BE2C (cell line): ENCODE results near the gene CDH13.

Experiments
- DNase-seq: peaks from one replicate; pipeline ENCODE4 v3.0.0-alpha.2; 2020
- H3K27me3 ChIP-seq: fragments of 250-450 bp; sonication (Bioruptor Pico); 2 replicates; pipeline ENCODE4 v1.5.1; 2020; ENCODE audit warnings: mild to moderate bottlenecking
- H3K36me3 ChIP-seq: fragments of 250-450 bp; sonication (Bioruptor Pico); 2 replicates; pipeline ENCODE4 v1.5.1; 2020; ENCODE audit warnings: mild to moderate bottlenecking
- H3K4me1 ChIP-seq: fragments of 250-450 bp; sonication (Bioruptor Pico); 2 replicates; pipeline ENCODE4 v1.5.1; 2020
- H3K4me3 ChIP-seq: 2 replicates; pipeline ENCODE4 v1.5.1; 2011; ENCODE audit warnings: low read depth, low read length
- H3K9me3 ChIP-seq: fragments of 250-450 bp; sonication (Bioruptor Pico); 2 replicates; pipeline ENCODE4 v1.5.1; 2020
- TF ChIP-seq, protein P1 (sequence below): IDR thresholded peaks from 2 replicates; pipeline ENCODE4 v1.5.1; 2012; ENCODE audit warnings: mild to moderate bottlenecking, low read depth, low read length

Gene CDH13

DNA sequence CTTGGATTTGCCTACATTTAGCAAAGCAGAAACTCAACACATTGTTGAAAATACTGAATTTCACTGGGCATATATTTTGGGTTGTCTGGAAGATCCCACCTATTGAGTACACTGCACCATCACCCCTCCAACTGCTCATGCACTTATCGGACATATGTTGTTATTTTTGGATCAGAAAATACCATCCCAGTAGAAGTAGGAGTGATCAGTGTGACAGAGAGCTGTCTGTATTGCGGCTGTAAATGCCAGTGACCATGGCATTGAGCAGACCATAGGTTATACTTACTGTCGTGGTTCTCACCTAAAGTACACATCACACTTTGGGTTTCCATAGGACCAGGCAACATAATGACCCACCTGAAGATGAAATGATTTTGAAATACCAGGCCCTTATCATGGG is 264.7 kb downstream of the CDH13 start:
- Histone ChIP-seq H3K9me3 (no peaks in the 10 kb centered on the region), H3K4me1 (no peaks in the 10 kb centered on the region), H3K36me3 (no peaks in the 10 kb centered on the region), H3K4me3 (no peak overlapping the region), H3K27me3 (no peaks in the 10 kb centered on the region)
- TF ChIP-seq, protein P1, sequence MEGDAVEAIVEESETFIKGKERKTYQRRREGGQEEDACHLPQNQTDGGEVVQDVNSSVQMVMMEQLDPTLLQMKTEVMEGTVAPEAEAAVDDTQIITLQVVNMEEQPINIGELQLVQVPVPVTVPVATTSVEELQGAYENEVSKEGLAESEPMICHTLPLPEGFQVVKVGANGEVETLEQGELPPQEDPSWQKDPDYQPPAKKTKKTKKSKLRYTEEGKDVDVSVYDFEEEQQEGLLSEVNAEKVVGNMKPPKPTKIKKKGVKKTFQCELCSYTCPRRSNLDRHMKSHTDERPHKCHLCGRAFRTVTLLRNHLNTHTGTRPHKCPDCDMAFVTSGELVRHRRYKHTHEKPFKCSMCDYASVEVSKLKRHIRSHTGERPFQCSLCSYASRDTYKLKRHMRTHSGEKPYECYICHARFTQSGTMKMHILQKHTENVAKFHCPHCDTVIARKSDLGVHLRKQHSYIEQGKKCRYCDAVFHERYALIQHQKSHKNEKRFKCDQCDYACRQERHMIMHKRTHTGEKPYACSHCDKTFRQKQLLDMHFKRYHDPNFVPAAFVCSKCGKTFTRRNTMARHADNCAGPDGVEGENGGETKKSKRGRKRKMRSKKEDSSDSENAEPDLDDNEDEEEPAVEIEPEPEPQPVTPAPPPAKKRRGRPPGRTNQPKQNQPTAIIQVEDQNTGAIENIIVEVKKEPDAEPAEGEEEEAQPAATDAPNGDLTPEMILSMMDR: no peak
- no peak for DNase-seq

DNA sequence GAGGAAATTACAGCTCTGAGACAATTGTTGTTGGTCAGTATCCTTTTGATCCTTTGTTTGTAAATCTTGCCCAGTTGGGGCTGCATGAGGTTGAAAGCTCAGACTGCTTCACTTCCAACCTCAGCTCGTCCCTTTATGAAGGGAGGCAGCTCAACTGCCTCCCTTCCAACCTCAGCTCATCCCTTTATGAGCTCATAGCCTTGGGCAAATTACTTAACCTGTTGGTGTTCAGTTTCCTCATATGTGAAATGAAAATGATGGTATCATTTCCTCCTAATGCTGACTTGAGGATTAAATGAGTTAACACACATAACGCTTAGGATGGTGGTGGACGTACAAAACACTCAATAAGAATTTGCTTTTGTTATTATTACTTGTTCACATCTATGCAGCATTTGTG is 265.1 kb downstream of the CDH13 start:
- H3K4me1 ChIP-seq: no peaks in the 10 kb centered on the region
- H3K4me3 ChIP-seq: no peak overlapping the region
- no peaks in the 10 kb centered on the region for H3K9me3 ChIP-seq
- TF ChIP-seq, protein P1: no peak
- no peaks in the 10 kb centered on the region for H3K27me3 ChIP-seq
- DNase-seq: no peak
- no peaks in the 10 kb centered on the region for H3K36me3 ChIP-seq

DNA sequence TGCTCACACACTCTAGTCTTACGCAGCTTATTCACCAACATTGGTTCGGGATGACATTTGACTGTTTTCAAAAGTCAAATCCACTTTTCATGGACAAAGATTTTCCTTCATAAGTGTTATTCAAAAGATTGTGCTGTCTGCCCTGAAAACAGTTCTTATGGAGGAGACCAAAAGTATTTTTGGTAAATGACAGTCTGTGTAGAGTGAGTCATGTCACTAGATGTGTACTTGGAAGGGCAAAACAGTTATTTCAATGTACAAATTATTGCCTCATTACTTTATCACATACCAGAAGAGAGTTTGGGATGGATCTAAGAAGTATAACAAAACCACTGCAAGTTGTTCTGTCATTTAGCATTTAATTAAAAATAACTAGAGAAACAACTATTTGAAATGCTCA is 265.6 kb downstream of the CDH13 start:
- Histone ChIP-seq H3K27me3 (no peaks in the 10 kb centered on the region), H3K9me3 (no peaks in the 10 kb centered on the region), H3K4me3 (no peak overlapping the region), H3K36me3 (no peaks in the 10 kb centered on the region), H3K4me1 (no peaks in the 10 kb centered on the region)
- TF ChIP-seq, protein P1: no peak
- no peak for DNase-seq

DNA sequence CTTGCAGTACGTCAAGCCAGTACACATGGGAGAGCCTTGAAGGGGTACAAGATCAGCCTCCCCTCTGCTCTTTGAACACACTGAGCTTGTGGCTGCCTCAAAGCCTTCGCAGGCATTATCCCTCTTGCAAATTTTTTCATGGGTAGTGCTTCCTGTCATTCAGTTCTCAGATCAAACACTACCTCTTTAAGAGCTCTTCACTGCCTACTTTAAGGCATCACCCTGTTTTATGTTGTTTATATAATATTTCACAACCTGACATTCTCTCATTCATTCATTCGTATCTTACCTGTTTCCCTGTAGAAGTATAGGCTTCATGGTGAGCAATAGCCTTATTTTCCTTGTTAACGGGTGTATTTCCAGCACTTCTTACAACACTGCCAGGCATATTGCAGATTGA is 269.1 kb downstream of the CDH13 start:
- no peaks in the 10 kb centered on the region for H3K9me3 ChIP-seq
- H3K4me1 ChIP-seq: no peaks in the 10 kb centered on the region
- DNase-seq: no peak
- no peaks in the 10 kb centered on the region for H3K27me3 ChIP-seq
- TF ChIP-seq, protein P1: no peak
- no peak overlapping the region for H3K4me3 ChIP-seq
- no peaks in the 10 kb centered on the region for H3K36me3 ChIP-seq

DNA sequence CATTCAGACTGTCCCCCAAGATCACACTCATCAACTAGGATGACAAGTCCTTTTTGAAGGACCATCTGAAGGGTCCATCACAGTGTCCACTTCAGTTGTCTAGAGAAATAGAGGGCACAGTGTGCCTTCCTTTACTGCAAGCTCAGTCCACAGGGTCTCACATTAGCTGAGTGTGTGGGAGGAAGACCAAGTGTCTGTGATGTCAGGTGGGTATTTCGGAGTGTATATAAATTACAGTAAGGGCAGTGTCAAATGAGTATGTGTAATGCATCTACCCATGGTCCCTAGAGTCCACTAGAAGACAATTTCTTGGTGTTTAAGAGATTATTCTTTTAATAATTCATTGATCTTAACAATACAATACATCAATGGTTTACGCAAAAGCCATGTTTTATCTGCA is 272.2 kb downstream of the CDH13 start:
- DNase-seq: no peak
- H3K4me1 ChIP-seq: no peaks in the 10 kb centered on the region

DNA sequence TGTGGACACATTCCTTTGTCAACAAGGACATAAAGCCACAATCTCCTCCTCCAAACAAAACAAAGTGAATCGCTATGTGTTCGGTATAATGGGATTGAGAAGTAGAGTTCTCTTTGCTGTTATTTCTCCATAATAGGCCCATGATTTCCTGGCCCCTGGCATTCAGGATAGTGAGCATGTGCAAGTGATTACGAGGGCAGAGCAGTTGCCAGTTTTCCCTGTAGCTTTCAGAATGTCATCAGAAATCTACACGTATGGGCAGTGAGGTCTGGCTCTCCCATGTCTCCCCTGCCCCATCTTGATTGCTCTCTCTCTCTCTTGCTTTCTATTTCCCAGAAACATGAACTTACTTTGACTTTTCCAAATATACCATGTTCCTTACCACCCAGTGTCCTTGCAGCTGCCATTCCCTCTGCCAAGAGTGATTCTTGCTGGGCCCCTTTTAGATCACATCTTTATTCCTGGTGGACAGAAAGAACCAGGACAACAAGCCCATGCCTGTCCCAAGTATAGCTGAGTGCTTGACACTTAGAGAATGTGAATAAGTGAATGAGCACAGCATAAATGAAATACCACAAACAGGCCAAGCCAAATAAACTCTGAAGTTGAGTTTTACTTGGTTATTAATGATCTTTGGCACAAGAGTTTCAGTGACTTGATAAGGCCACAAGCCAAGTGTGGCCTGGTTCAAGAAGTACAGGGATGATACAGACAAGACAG is 273.1 kb downstream of the CDH13 start:
- no peaks in the 10 kb centered on the region for H3K4me1 ChIP-seq
- H3K36me3 ChIP-seq: no peaks in the 10 kb centered on the region
- TF ChIP-seq, protein P1: no peak
- H3K4me3 ChIP-seq: no peak overlapping the region
- no peak for DNase-seq
- H3K9me3 ChIP-seq: no peaks in the 10 kb centered on the region
- no peaks in the 10 kb centered on the region for H3K27me3 ChIP-seq

More for the DNA sequence above, 272.2 kb downstream of the CDH13 start:
- Histone ChIP-seq H3K27me3 (no peaks in the 10 kb centered on the region), H3K9me3 (no peaks in the 10 kb centered on the region), H3K36me3 (no peaks in the 10 kb centered on the region), H3K4me3 (no peak overlapping the region)
- TF ChIP-seq, protein P1: no peak
